Stimulated activated CD4-positive, alpha-beta T cell treated with anti-CD3 and anti-CD28 coated beads, Interleukin-4, amount 100 ng/mL, for 48 hours (primary cell): Measurements from ENCODE around the gene BPIFB4.
A peak's percentile ranks its signal among the peaks of the same experiment; 100 is the strongest.
"Not testable (repeated sequence)": the region's sequence is repeated elsewhere in the genome, so short reads cannot be mapped to it uniquely, and the experiment has no call there.

Experiments
- DNase-seq, 2 donors: peaks; one replicate each; pipeline ENCODE4 v3.0.0-alpha.2; 2020; ENCODE audit warnings: low read depth in 2 of 2

BPIFB4 gene

GRCh38 chr20:33086052-33086722 lies 6.7 kb downstream of the BPIFB4 start:
- DNase-seq: no peak

GRCh38 chr20:33091147-33091546 lies 11.7 kb downstream of the BPIFB4 start:
- DNase-seq: no peak

- DNase-seq: no peak
Observed at GRCh38 chr20:33091693-33092092, 12.2 kb downstream of the BPIFB4 start.

GRCh38 chr20:33092361-33092760 lies 12.9 kb downstream of the BPIFB4 start:
- DNase-seq: no peak

- no peak for DNase-seq
Observed at GRCh38 chr20:33093074-33093473, 13.6 kb downstream of the BPIFB4 start.

GRCh38 chr20:33093582-33093981 lies 14.1 kb downstream of the BPIFB4 start:
- no peak for DNase-seq

- DNase-seq: no peak
Observed at GRCh38 chr20:33095249-33095648, 15.8 kb downstream of the BPIFB4 start.

GRCh38 chr20:33095902-33096584 lies 16.6 kb downstream of the BPIFB4 start:
- peak; percentile 17 to 19 for DNase-seq

GRCh38 chr20:33097001-33097400 lies 17.6 kb downstream of the BPIFB4 start:
- DNase-seq: no peak

GRCh38 chr20:33099843-33100538 lies 20.5 kb downstream of the BPIFB4 start:
- no peak for DNase-seq

- no peak for DNase-seq
Observed at GRCh38 chr20:33103556-33103955, 24.1 kb downstream of the BPIFB4 start.

- no peak for DNase-seq
Observed at GRCh38 chr20:33104336-33104735, 24.9 kb downstream of the BPIFB4 start.

GRCh38 chr20:33105316-33105924 lies 26.0 kb downstream of the BPIFB4 start:
- DNase-seq: no peak

- not testable (repeated sequence) for DNase-seq
Observed at GRCh38 chr20:33106058-33106620, 26.7 kb downstream of the BPIFB4 start.

- DNase-seq: no peak
Observed at GRCh38 chr20:33108661-33109060, 29.2 kb downstream of the BPIFB4 start.

- no peak for DNase-seq
Observed at GRCh38 chr20:33110147-33110825, 30.8 kb downstream of the BPIFB4 start.

- DNase-seq: no peak
Observed at GRCh38 chr20:33111306-33111705, 31.9 kb downstream of the BPIFB4 start.

GRCh38 chr20:33112547-33113386 lies 33.3 kb downstream of the BPIFB4 start:
- no peak for DNase-seq

- no peak for DNase-seq
Observed at GRCh38 chr20:33113387-33113908, 34.0 kb downstream of the BPIFB4 start.

GRCh38 chr20:33115501-33115900 lies 36.1 kb downstream of the BPIFB4 start:
- DNase-seq: not testable (repeated sequence)
